T-helper 17 cell (primary cell): ENCODE results near the gene FAM174C. TPM values are rescaled to one million over a fixed set of nuclear protein-coding genes. Genes with fewer than 3 reads are reported as not detected.

Source experiments
- ATAC-seq: fragments of 150-1000 bp; cut with Tn5 transposase; 2 replicates; pipeline ENCODE4 v1.10.0; 2021; ENCODE audit warnings: mild to moderate bottlenecking, moderate library complexity
- DNase-seq, 3 donors: peaks; one replicate each; pipeline versions ENCODE4 v3.0.0 to v3.0.0-alpha.2; 2020 to 2021
- H3K9me3 ChIP-seq: one replicate; pipeline ENCODE4 v1.7.0; 2013; ENCODE audit warnings: low read length, mild to moderate bottlenecking; ENCODE audit not compliant: control insufficient read depth, poor library complexity, severe bottlenecking
- H3K27ac Mint-ChIP-seq: one replicate; pipeline ENCODE4 v1.8.0; 2022; ENCODE audit warnings: mild to moderate bottlenecking, moderate library complexity, mixed read lengths
- H3K27me3 Mint-ChIP-seq: one replicate; pipeline ENCODE4 v1.8.0; 2022; ENCODE audit warnings: mixed read lengths
- H3K36me3 Mint-ChIP-seq: one replicate; pipeline ENCODE4 v1.8.0; 2022; ENCODE audit warnings: low read depth, mixed read lengths
- H3K4me1 Mint-ChIP-seq: one replicate; pipeline ENCODE4 v1.8.0; 2022; ENCODE audit warnings: mild to moderate bottlenecking, mixed read lengths
- H3K4me3 Mint-ChIP-seq: one replicate; pipeline ENCODE4 v1.8.0; 2022; ENCODE audit warnings: mild to moderate bottlenecking, moderate library complexity, mixed read lengths
- total RNA-seq, 4 donors: library from RNA in 2 of 4; stranded (reverse) in 2 of 4; gene quantifications; one replicate each; pipeline ENCODE4 v1.2.3 and lab custom pipeline; 2022 to 2026

Gene FAM174C
- total RNA-seq, 2 donors from 2014 or later, result 40.6 to 43.6 TPM

GRCh38 chr19:1327125-1327524 lies 51.8 kb downstream of the FAM174C start:
- no peak overlapping the region for H3K4me3 Mint-ChIP-seq
- no peak for ATAC-seq
- no peak for DNase-seq
- no peaks in the 10 kb centered on the region for H3K9me3 ChIP-seq
- H3K27me3 Mint-ChIP-seq, result peaks cover 19% of the 10 kb centered on the region
- no peak overlapping the region for H3K27ac Mint-ChIP-seq
- peaks cover 10% of the 10 kb centered on the region for H3K4me1 Mint-ChIP-seq
- peaks cover 9% of the 10 kb centered on the region for H3K36me3 Mint-ChIP-seq

Other genes starting within 250 kb of the FAM174C start
- 100 to 1,000 TPM; 263 to 301 TPM for gene CNN2, start 248.9 kb upstream of the FAM174C start, total RNA-seq
- gene ABCA7, start 235.4 kb upstream of the FAM174C start, total RNA-seq, result 100 to 1,000 TPM; 107 to 112 TPM
- gene ARHGAP45, start 208.4 kb upstream of the FAM174C start, total RNA-seq, result 100 to 1,000 TPM; 603 to 646 TPM
- gene POLR2E, start 180.2 kb upstream of the FAM174C start, total RNA-seq, result 10 to 100 TPM; 63.8 to 81.4 TPM
- gene GPX4, start 171.5 kb upstream of the FAM174C start, total RNA-seq, result 100 to 1,000 TPM; 184 to 187 TPM
- 100 to 1,000 TPM in 1 of 2 donors, 10 to 100 TPM in 1; 85.4 to 106 TPM for gene SBNO2, start 101.3 kb upstream of the FAM174C start, total RNA-seq
- gene STK11, start 69.8 kb upstream of the FAM174C start, total RNA-seq, result 10 to 100 TPM; 70.0 to 70.4 TPM
- gene CBARP, start 37.5 kb upstream of the FAM174C start, total RNA-seq, result not detected
- gene ATP5F1D, start 33.8 kb upstream of the FAM174C start, total RNA-seq, result 100 to 1,000 TPM; 104 to 115 TPM
- gene MIDN, start 26.9 kb upstream of the FAM174C start, total RNA-seq, result 100 to 1,000 TPM in 1 of 2 donors, 10 to 100 TPM in 1; 87.1 to 113 TPM
- 100 to 1,000 TPM; 460 to 474 TPM for gene CIRBP, start 6.2 kb upstream of the FAM174C start, total RNA-seq
- gene EFNA2, start 10.3 kb downstream of the FAM174C start, total RNA-seq, result not detected
- gene NDUFS7, start 108.4 kb downstream of the FAM174C start, total RNA-seq, result 10 to 100 TPM; 50.9 to 54.7 TPM
- gene GAMT, start 126.0 kb downstream of the FAM174C start, total RNA-seq, result 1 to 10 TPM; 9.0 to 9.9 TPM
- 100 to 1,000 TPM; 148 to 163 TPM for gene DAZAP1, start 132.1 kb downstream of the FAM174C start, total RNA-seq
- gene RPS15, start 162.9 kb downstream of the FAM174C start, total RNA-seq, result 1,000 to 10,000 TPM; 1,653 to 1,678 TPM
- gene APC2, start 174.6 kb downstream of the FAM174C start, total RNA-seq, result under 1 TPM; 0.07 to 0.44 TPM
- 10 to 100 TPM; 24.3 to 29.0 TPM for gene C19orf25, start 203.7 kb downstream of the FAM174C start, total RNA-seq
- gene PCSK4, start 214.8 kb downstream of the FAM174C start, total RNA-seq, result 1 to 10 TPM; 3.3 to 4.5 TPM
- gene REEP6, start 215.7 kb downstream of the FAM174C start, total RNA-seq, result 1 to 10 TPM; 1.8 to 2.3 TPM
- 1 to 10 TPM; 2.9 to 5.6 TPM for gene ADAMTSL5, start 237.5 kb downstream of the FAM174C start, total RNA-seq
- not detected for gene PLK5, start 248.5 kb downstream of the FAM174C start, total RNA-seq